GM12878 (cell line): ENCODE data around the gene CCSER1. TPM values are rescaled to one million over a fixed set of nuclear protein-coding genes. Genes with fewer than 3 reads are reported as not detected.

Experiments used
- ATAC-seq: fragments of 200-7000 bp; cut with Tn5 transposase; 3 replicates; pipeline ENCODE4 v1.9.1; 2020; ENCODE audit warnings: mild to moderate bottlenecking, moderate library complexity
- BruUV-seq: library from RNA; stranded (reverse); fragments of 400-500 nt; replicated peaks from 2 replicates; lab custom pipeline; 2021; lab: Mats Ljungman, UMichigan
- CTCF ChIA-PET: fragments of 300-600 bp; sonication (Branson Sonifier 250); formaldehyde crosslinking; extraction: SDS; loops from one replicate; lab custom pipeline; 2021; ENCODE audit warnings: inconsistent platforms; lab: Yijun Ruan, JAX
- POLR2A ChIA-PET: fragments of 350-600 bp; formaldehyde crosslinking; extraction: SDS; loops from one replicate; lab custom pipeline; 2021; ENCODE audit warnings: inconsistent platforms; lab: Charles Lee
- RAD21 ChIA-PET: fragments of 300-600 bp; sonication (Branson Sonifier 250); formaldehyde crosslinking; loops from one replicate; lab custom pipeline; 2023; ENCODE audit warnings: antibody characterized with exemption; ENCODE audit not compliant: unreplicated experiment; lab: Charles Lee
- SMC1A ChIA-PET: fragments of 300-600 bp; sonication (Branson Sonifier 250); formaldehyde crosslinking; loops from one replicate; lab custom pipeline; 2023; ENCODE audit not compliant: unreplicated experiment, uncharacterized antibody; lab: Charles Lee
- DNase-seq: peaks from one replicate; pipeline ENCODE4 v3.0.0-alpha.2; 2011; ENCODE audit warnings: low read depth, low spot score
- FAIRE-seq: peaks from 3 replicates; lab custom pipeline; 2011; peaks lifted over from hg19 to GRCh38; lab: Jason Lieb, UNC
- H2AFZ ChIP-seq: 2 replicates; pipeline ENCODE4 v1.6.0; 2011; ENCODE audit warnings: low read depth, low read length, control low read depth; ENCODE audit not compliant: control insufficient read depth
- H3K27ac ChIP-seq: 2 replicates; pipeline ENCODE4 v1.5.1; 2011; ENCODE audit warnings: control low read depth; ENCODE audit not compliant: control insufficient read depth, insufficient read depth
- H3K27me3 ChIP-seq, 2 experiments: replicated peaks in 1 of 2; 2 replicates each; pipeline versions ENCODE4 v1.6.0 to v1.6.1; 2011; ENCODE audit warnings: low read length in 1 of 2; ENCODE audit not compliant: control insufficient read depth in 2 of 2, insufficient read depth in 2 of 2
- H3K36me3 ChIP-seq, 2 experiments: 2 replicates each; pipeline ENCODE4 v1.5.1; 2011; ENCODE audit warnings: low read length in 1 of 2; ENCODE audit not compliant: control insufficient read depth in 2 of 2, insufficient read depth in 2 of 2
- H3K4me1 ChIP-seq: 2 replicates; pipeline ENCODE4 v1.6.1; 2011; ENCODE audit warnings: mild to moderate bottlenecking, low read length, moderate library complexity, mixed read lengths; ENCODE audit not compliant: control insufficient read depth, insufficient read depth
- H3K4me2 ChIP-seq: 2 replicates; pipeline ENCODE4 v1.6.0; 2011; ENCODE audit warnings: control low read depth; ENCODE audit not compliant: control insufficient read depth, insufficient read depth
- H3K4me3 ChIP-seq: fragments of 200-600 bp; sonication (generic); 2 replicates; pipeline ENCODE4 v1.5.1; 2016
- H3K79me2 ChIP-seq: 2 replicates; pipeline ENCODE4 v1.6.0; 2011; ENCODE audit warnings: low read length; ENCODE audit not compliant: control insufficient read depth, insufficient read depth
- H3K9ac ChIP-seq: 2 replicates; pipeline ENCODE4 v1.8.0; 2011; ENCODE audit warnings: low read length, control low read depth, mixed read lengths; ENCODE audit not compliant: control insufficient read depth, insufficient read depth
- H3K9me3 ChIP-seq: replicated peaks from 3 replicates; pipeline ENCODE4 v1.5.1; 2011; ENCODE audit warnings: mild to moderate bottlenecking, low read length; ENCODE audit not compliant: control insufficient read depth, insufficient read depth
- H4K20me1 ChIP-seq: 2 replicates; pipeline ENCODE4 v1.6.0; 2011; ENCODE audit not compliant: control insufficient read depth, insufficient read depth
- BCLAF1 ChIP-seq: fragments of 450-650 bp; IDR thresholded peaks from 2 replicates; pipeline ENCODE4 v1.6.1; 2017; ENCODE audit warnings: antibody characterized with exemption, mild to moderate bottlenecking, moderate library complexity
- CHD2 ChIP-seq: IDR thresholded peaks from 2 replicates; pipeline ENCODE4 v1.6.1; 2011; ENCODE audit warnings: low read depth, low read length, improper control_type of control experiment, borderline replicate concordance
- EZH2 ChIP-seq: IDR thresholded peaks from 2 replicates; pipeline ENCODE4 v1.6.1; 2012; ENCODE audit warnings: low read depth, mild to moderate bottlenecking, control low read depth, inconsistent platforms, low read length, borderline replicate concordance; ENCODE audit not compliant: control insufficient read depth
- HCFC1 ChIP-seq: fragments of 150-350 bp; IDR thresholded peaks from 2 replicates; pipeline ENCODE4 v1.6.1; 2014; ENCODE audit warnings: low read length
- HDAC6 ChIP-seq: fragments of 200-600 bp; sonication (generic); IDR thresholded peaks from one replicate; pipeline ENCODE4 v1.8.0; 2017; ENCODE audit warnings: antibody characterized with exemption; ENCODE audit not compliant: unreplicated experiment
- KAT2A ChIP-seq: conservative IDR thresholded peaks from 2 replicates; pipeline ENCODE4 v1.6.1; 2011; ENCODE audit warnings: low read depth, low read length; ENCODE audit not compliant: control insufficient read depth
- RBBP5 ChIP-seq: fragments of 200-600 bp; sonication (generic); conservative IDR thresholded peaks from 2 replicates; pipeline ENCODE4 v1.6.1; 2016
- RELA ChIP-seq: fragments of 450-650 bp; IDR thresholded peaks from 2 replicates; pipeline ENCODE4 v1.8.0; 2014; ENCODE audit warnings: borderline replicate concordance; ENCODE audit not compliant: partially characterized antibody
- SIX5 ChIP-seq: IDR thresholded peaks from 2 replicates; pipeline ENCODE4 v1.6.1; 2011; ENCODE audit warnings: mild to moderate bottlenecking, low read depth, low read length, moderate library complexity; ENCODE audit not compliant: severe bottlenecking
- SMARCA5 ChIP-seq: fragments of 450-650 bp; IDR thresholded peaks from 2 replicates; pipeline ENCODE4 v1.6.1; 2017; ENCODE audit warnings: mild to moderate bottlenecking
- STAT3 ChIP-seq: IDR thresholded peaks from 2 replicates; pipeline ENCODE4 v1.6.1; 2011; ENCODE audit warnings: low read depth, low read length, improper control_type of control experiment
- TARDBP ChIP-seq: IDR thresholded peaks from 2 replicates; pipeline ENCODE4 v1.6.1; 2016; ENCODE audit warnings: borderline replicate concordance
- ZNF24 ChIP-seq: fragments of 450-650 bp; IDR thresholded peaks from 2 replicates; pipeline ENCODE4 v1.6.1; 2017; ENCODE audit warnings: antibody characterized with exemption, mild to moderate bottlenecking
- ZNF384 ChIP-seq: IDR thresholded peaks from 2 replicates; pipeline ENCODE4 v1.6.1; 2012; ENCODE audit warnings: low read depth, mild to moderate bottlenecking, low read length, improper control_type of control experiment, borderline replicate concordance
- WGBS: methylation state at CpG from one replicate; pipeline ENCODE4 v1.1.6; 2016; ENCODE audit warnings: low lambda C conversion rate; ENCODE audit not compliant: insufficient replicate concordance, insufficient coverage; ENCODE audit errors: missing lambda C conversion rate; 5-methylcytosine and 5-hydroxymethylcytosine counted together
- in situ Hi-C: fragments of 300-500 bp; cut with MboI; formaldehyde crosslinking; loops from 9 replicates; pipeline ENCODE4 v1.14.3; 2018; ENCODE audit warnings: mixed read lengths
- intact Hi-C: fragments of 100-400 bp; cut with micrococcal nuclease; formaldehyde crosslinking; loops from one replicate; pipeline ENCODE4 v1.14.2; 2022; ENCODE audit not compliant: unreplicated experiment
- polyA plus RNA-seq, 11 experiments: library from polyadenylated mRNA; depleted of rRNA in 4 of 11; unstranded in 6 of 11; stranded (reverse) in 5 of 11; fragments of >200 nt; fragmentation: Nextera tagmentation in 4 of 11; fragmentation: Illumina TruSeq in 1 of 11; extraction: Ambion mirVana in 4 of 11; extraction: Trizol in 1 of 11; gene quantifications; 1 replicate in 1 of 11; 2 replicates in 10 of 11; pipeline versions ENCODE4 v1.2.1 to v1.2.3, GENCODE V29; 2011 to 2016; ENCODE audit warnings: inconsistent platforms in 2 of 11, missing spikeins in 2 of 11, low read depth in 1 of 11
- total RNA-seq, 4 experiments: library from RNA; depleted of rRNA in 3 of 4; stranded (reverse); fragments of >200 nt in 3 of 4; fragmentation: Illumina TruSeq in 1 of 4; extraction: Trizol in 1 of 4; gene quantifications; 2 replicates each; pipeline versions ENCODE4 v1.2.1 to v1.2.3, GENCODE V29; 2013 to 2021
- TF ChIP-seq, protein P1 (sequence below): fragments of 450-650 bp; conservative IDR thresholded peaks from 2 replicates; pipeline ENCODE4 v1.6.1; 2017; ENCODE audit warnings: mild to moderate bottlenecking, moderate library complexity
- TF ChIP-seq, protein P2 (sequence below): IDR thresholded peaks from 2 replicates; pipeline ENCODE4 v1.6.1; 2012; ENCODE audit warnings: low read depth, low read length, improper control_type of control experiment

CCSER1 gene
- total and polyA plus RNA-seq, 10 of the 15 experiments (the other 5 are each of a cell fraction or from before 2014, with no cell fraction given), result 0.22 to 2.7 (median 1.0) TPM

GRCh38 chr4:91322961-91323360 is 1195.8 kb downstream of the CCSER1 start:
- no peak for ATAC-seq
- RAD21 ChIA-PET, result no interaction called here
- no peaks in the 10 kb centered on the region for H3K27me3 ChIP-seq
- no peaks in the 10 kb centered on the region for H3K79me2 ChIP-seq
- SMC1A ChIA-PET, result no interaction called here
- no TSS peak for BruUV-seq
- H3K36me3 ChIP-seq, result no peaks in the 10 kb centered on the region
- POLR2A ChIA-PET, result no interaction called here
- TF ChIP-seq, protein P1, sequence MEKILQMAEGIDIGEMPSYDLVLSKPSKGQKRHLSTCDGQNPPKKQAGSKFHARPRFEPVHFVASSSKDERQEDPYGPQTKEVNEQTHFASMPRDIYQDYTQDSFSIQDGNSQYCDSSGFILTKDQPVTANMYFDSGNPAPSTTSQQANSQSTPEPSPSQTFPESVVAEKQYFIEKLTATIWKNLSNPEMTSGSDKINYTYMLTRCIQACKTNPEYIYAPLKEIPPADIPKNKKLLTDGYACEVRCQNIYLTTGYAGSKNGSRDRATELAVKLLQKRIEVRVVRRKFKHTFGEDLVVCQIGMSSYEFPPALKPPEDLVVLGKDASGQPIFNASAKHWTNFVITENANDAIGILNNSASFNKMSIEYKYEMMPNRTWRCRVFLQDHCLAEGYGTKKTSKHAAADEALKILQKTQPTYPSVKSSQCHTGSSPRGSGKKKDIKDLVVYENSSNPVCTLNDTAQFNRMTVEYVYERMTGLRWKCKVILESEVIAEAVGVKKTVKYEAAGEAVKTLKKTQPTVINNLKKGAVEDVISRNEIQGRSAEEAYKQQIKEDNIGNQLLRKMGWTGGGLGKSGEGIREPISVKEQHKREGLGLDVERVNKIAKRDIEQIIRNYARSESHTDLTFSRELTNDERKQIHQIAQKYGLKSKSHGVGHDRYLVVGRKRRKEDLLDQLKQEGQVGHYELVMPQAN, result no peak
- TF ChIP-seq HDAC6, result no peak
- TF ChIP-seq, protein P2, sequence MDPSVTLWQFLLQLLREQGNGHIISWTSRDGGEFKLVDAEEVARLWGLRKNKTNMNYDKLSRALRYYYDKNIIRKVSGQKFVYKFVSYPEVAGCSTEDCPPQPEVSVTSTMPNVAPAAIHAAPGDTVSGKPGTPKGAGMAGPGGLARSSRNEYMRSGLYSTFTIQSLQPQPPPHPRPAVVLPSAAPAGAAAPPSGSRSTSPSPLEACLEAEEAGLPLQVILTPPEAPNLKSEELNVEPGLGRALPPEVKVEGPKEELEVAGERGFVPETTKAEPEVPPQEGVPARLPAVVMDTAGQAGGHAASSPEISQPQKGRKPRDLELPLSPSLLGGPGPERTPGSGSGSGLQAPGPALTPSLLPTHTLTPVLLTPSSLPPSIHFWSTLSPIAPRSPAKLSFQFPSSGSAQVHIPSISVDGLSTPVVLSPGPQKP, result no peak
- TF ChIP-seq SMARCA5, result no peak
- no peak for TF ChIP-seq HCFC1
- no peak for TF ChIP-seq RELA
- TF ChIP-seq STAT3, result no peak
- no peak for TF ChIP-seq EZH2
- TF ChIP-seq TARDBP, result no peak
- no peak for TF ChIP-seq ZNF24
- no peak for TF ChIP-seq CHD2
- no peak for TF ChIP-seq RBBP5
- TF ChIP-seq SIX5, result no peak
- no peak for TF ChIP-seq BCLAF1
- no peak for TF ChIP-seq ZNF384
- no peak for TF ChIP-seq KAT2A
- intact Hi-C loops (no loop called here), in situ Hi-C loops (no loop called here)
- H3K4me3 ChIP-seq, result no peak overlapping the region
- H3K4me2 ChIP-seq, result no peak overlapping the region
- H4K20me1 ChIP-seq, result no peaks in the 10 kb centered on the region
- no peak overlapping the region for H3K27ac ChIP-seq
- DNase-seq, result no peak
- H3K9me3 ChIP-seq, result no peaks in the 10 kb centered on the region; the same call in 1 of the 3 replicates
- FAIRE-seq, result no peak
- WGBS, result 5% methylated on average over 1 of the region's 1 CpG
- H3K4me1 ChIP-seq, result no peaks in the 10 kb centered on the region
- CTCF ChIA-PET, result no interaction called here
- no peak overlapping the region for H3K9ac ChIP-seq
- no peak overlapping the region for H2AFZ ChIP-seq
